Gastrocnemius medialis (tissue), 4 donors: ENCODE measurements around the gene ECM1.

ENCODE experiments used
- POLR2A ChIP-seq, 2 donors: fragments of 450-650 bp; IDR thresholded peaks; one replicate each; pipeline ENCODE4 v1.6.1; 2017; ENCODE audit warnings: antibody characterized with exemption in 2 of 2, mild to moderate bottlenecking in 2 of 2, moderate library complexity in 2 of 2
- TF ChIP-seq, protein P1 (sequence below), 5 experiments: fragments of 450-650 bp in 3 of 5; fragments of 200-600 bp in 2 of 5; sonication (generic) in 2 of 5; IDR thresholded peaks in 4 of 5; conservative IDR thresholded peaks in 1 of 5; 1 replicate in 4 of 5; 2 replicates in 1 of 5; pipeline ENCODE4 v1.5.1; 2016 to 2019; ENCODE audit warnings: antibody characterized with exemption in 5 of 5, mild to moderate bottlenecking in 3 of 5, moderate library complexity in 3 of 5

GRCh38 chr1:150552911-150553289 lies 45.0 kb downstream of the ECM1 start:
- TF ChIP-seq, protein P1, sequence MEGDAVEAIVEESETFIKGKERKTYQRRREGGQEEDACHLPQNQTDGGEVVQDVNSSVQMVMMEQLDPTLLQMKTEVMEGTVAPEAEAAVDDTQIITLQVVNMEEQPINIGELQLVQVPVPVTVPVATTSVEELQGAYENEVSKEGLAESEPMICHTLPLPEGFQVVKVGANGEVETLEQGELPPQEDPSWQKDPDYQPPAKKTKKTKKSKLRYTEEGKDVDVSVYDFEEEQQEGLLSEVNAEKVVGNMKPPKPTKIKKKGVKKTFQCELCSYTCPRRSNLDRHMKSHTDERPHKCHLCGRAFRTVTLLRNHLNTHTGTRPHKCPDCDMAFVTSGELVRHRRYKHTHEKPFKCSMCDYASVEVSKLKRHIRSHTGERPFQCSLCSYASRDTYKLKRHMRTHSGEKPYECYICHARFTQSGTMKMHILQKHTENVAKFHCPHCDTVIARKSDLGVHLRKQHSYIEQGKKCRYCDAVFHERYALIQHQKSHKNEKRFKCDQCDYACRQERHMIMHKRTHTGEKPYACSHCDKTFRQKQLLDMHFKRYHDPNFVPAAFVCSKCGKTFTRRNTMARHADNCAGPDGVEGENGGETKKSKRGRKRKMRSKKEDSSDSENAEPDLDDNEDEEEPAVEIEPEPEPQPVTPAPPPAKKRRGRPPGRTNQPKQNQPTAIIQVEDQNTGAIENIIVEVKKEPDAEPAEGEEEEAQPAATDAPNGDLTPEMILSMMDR (IDR thresholded peaks at IDR 0.05 in 4 of 5, conservative IDR thresholded peaks at IDR 0.05 in 1 of 5) = no peak
- no peak for TF ChIP-seq POLR2A (IDR thresholded peaks at IDR 0.05)
